ENCODE measurements around the gene USP15. TPM values are rescaled to one million over a fixed set of nuclear protein-coding genes. Genes with fewer than 3 reads are reported as not detected.

The USP15 gene
- total RNA-seq, 1 experiment from 2014 or later, result 25.8 TPM

GRCh38 chr12:62409068-62409467, 148.9 kb downstream of the USP15 start:
- ChIA-PET POLR2A (ENCODE audit: unreplicated experiment) (interaction anchor here (0.6 to 0.7 kb wide), 2 partner anchors 29 to 131 kb away, joined by 4 to 5 read pairs; no protein-coding TSS in a partner anchor), CTCF (no interaction called here)
- TF ChIP-seq, protein P1, sequence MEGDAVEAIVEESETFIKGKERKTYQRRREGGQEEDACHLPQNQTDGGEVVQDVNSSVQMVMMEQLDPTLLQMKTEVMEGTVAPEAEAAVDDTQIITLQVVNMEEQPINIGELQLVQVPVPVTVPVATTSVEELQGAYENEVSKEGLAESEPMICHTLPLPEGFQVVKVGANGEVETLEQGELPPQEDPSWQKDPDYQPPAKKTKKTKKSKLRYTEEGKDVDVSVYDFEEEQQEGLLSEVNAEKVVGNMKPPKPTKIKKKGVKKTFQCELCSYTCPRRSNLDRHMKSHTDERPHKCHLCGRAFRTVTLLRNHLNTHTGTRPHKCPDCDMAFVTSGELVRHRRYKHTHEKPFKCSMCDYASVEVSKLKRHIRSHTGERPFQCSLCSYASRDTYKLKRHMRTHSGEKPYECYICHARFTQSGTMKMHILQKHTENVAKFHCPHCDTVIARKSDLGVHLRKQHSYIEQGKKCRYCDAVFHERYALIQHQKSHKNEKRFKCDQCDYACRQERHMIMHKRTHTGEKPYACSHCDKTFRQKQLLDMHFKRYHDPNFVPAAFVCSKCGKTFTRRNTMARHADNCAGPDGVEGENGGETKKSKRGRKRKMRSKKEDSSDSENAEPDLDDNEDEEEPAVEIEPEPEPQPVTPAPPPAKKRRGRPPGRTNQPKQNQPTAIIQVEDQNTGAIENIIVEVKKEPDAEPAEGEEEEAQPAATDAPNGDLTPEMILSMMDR (conservative IDR thresholded peaks at IDR 0.05), result no peak
- TF ChIP-seq EZH2 (IDR thresholded peaks at IDR 0.05; ENCODE audit: low read depth), result no peak

DNA sequence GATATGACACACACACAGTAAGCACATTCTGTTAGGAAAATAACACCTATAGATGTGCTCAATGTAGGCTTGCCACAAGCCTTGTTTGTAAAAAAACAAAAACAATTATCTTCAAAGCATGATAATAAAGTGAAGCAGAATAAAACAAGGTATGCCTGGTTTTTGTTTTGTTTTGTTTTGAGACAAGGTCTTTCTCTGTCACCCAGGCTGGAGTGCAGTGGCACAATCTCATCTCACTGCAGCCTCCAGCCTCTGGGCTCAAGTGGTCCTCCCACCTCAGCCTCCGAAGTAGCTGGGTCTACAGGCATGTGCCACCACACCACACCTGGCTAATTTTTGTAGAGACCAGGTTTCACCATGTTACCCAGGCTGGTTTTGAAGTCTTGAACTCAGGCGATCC, 154.0 kb downstream of the USP15 start:
- Histone ChIP-seq H3K9me2 (ENCODE audit: insufficient read depth) (no peaks in the 10 kb centered on the region), H3K4me1 (replicated peaks; ENCODE audit: insufficient read depth) (no peaks in the 10 kb centered on the region), H3F3A (ENCODE audit: insufficient read depth, low read depth) (no peaks in the 10 kb centered on the region), H3K27me3 (ENCODE audit: insufficient read depth, low read depth) (no peaks in the 10 kb centered on the region), H3K36me3 (ENCODE audit: low read depth) (no peaks in the 10 kb centered on the region), H3K79me2 (ENCODE audit: low read depth) (no peaks in the 10 kb centered on the region), H2AFZ (no peak overlapping the region), H3K4me2 (no peak overlapping the region), H3K27ac (no peak overlapping the region), H3K9me3 (ENCODE audit: insufficient read depth, low read depth) (no peaks in the 10 kb centered on the region), H3K4me3 (no peak overlapping the region), H4K20me1 (ENCODE audit: insufficient read depth) (no peaks in the 10 kb centered on the region)
- ChIA-PET CTCF (no interaction called here), POLR2A (ENCODE audit: unreplicated experiment) (no interaction called here)
- intact Hi-C loops (cut with micrococcal nuclease; ENCODE audit: unreplicated experiment), result no loop called here
- BruUV-seq (replicated peaks), result no TSS peak
- TF ChIP-seq EZH2 (IDR thresholded peaks at IDR 0.05; ENCODE audit: low read depth), result no peak
- TF ChIP-seq, protein P1 (conservative IDR thresholded peaks at IDR 0.05), result no peak
- DNase-seq, result no peak

More at GRCh38 chr12:62409068-62409467, 148.9 kb downstream of the USP15 start:
- no peak overlapping the region for H3K4me3 ChIP-seq
- H3K36me3 ChIP-seq (ENCODE audit: low read depth), result 0 out of 2 replicates have a peak, but pooled peaks cover 4% of the 10 kb centered on the region
- no peaks in the 10 kb centered on the region for H3K4me1 ChIP-seq (replicated peaks; ENCODE audit: insufficient read depth)
- no peak for DNase-seq
- H3K79me2 ChIP-seq (ENCODE audit: low read depth), result no peaks in the 10 kb centered on the region
- no peaks in the 10 kb centered on the region; the same call in 1 of the 2 replicates for H3F3A ChIP-seq (ENCODE audit: insufficient read depth, low read depth)
- H3K27me3 ChIP-seq (ENCODE audit: insufficient read depth, low read depth), result no peaks in the 10 kb centered on the region
- intact Hi-C loops (cut with micrococcal nuclease; ENCODE audit: unreplicated experiment), result no loop called here
- H2AFZ ChIP-seq, result no peak overlapping the region
- H3K9me2 ChIP-seq (ENCODE audit: insufficient read depth), result no peaks in the 10 kb centered on the region
- H3K9me3 ChIP-seq (ENCODE audit: insufficient read depth, low read depth), result no peaks in the 10 kb centered on the region
- H4K20me1 ChIP-seq (ENCODE audit: insufficient read depth), result no peaks in the 10 kb centered on the region
- H3K4me2 ChIP-seq, result no peak overlapping the region
- no TSS peak for BruUV-seq (replicated peaks)
- H3K27ac ChIP-seq, result no peak overlapping the region

DNA sequence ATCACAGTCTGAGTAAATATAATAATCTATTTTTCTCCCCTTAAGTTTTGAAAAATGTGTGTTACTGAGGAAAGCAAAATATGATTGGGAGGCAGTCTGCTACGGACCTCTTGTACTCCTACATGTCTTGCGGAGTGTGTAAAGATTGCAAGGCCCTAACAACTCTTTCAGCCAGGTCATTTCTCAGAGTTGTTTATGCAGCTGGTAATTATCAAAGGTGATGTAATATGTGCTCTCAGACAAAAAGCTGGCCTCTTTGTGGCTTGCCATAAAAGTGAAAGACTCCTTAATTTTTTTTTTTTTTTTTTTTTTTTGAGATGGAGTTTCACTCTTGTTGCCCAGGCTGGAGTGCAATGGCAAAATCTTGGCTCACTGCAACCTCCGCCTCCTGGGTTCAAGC, 165.9 kb downstream of the USP15 start:
- Histone ChIP-seq H3K9me3 (ENCODE audit: insufficient read depth, low read depth) (peaks cover 11% of the 10 kb centered on the region; the same call in 1 of the 2 replicates), H3K27ac (no peak overlapping the region)
- POLR2A ChIA-PET (ENCODE audit: unreplicated experiment), result no interaction called here

More for the DNA sequence above, 165.9 kb downstream of the USP15 start:
- no TSS peak for BruUV-seq (replicated peaks)
- H4K20me1 ChIP-seq (ENCODE audit: insufficient read depth), result no peaks in the 10 kb centered on the region; the same call in 1 of the 2 replicates
- no peaks in the 10 kb centered on the region for H3K79me2 ChIP-seq (ENCODE audit: low read depth)
- CTCF ChIA-PET, result interaction anchor here (0.7 kb wide), 1 partner anchor 646 kb away, joined by 12 read pairs; no protein-coding TSS in a partner anchor
- no peaks in the 10 kb centered on the region for H3K36me3 ChIP-seq (ENCODE audit: low read depth)
- H3K4me1 ChIP-seq (replicated peaks; ENCODE audit: insufficient read depth), result no peaks in the 10 kb centered on the region
- no peaks in the 10 kb centered on the region for H3K9me2 ChIP-seq (ENCODE audit: insufficient read depth)
- no peak for TF ChIP-seq EZH2 (IDR thresholded peaks at IDR 0.05; ENCODE audit: low read depth)
- TF ChIP-seq, protein P1 (conservative IDR thresholded peaks at IDR 0.05), result no peak
- H3K27me3 ChIP-seq (ENCODE audit: insufficient read depth, low read depth), result no peaks in the 10 kb centered on the region
- H3K4me2 ChIP-seq, result no peak overlapping the region
- H3F3A ChIP-seq (ENCODE audit: insufficient read depth, low read depth), result no peaks in the 10 kb centered on the region
- intact Hi-C loops (cut with micrococcal nuclease; ENCODE audit: unreplicated experiment), result no loop called here
- DNase-seq, result no peak
- no peak overlapping the region for H3K4me3 ChIP-seq
- H2AFZ ChIP-seq, result no peak overlapping the region

Measured in PC-9 (cell line).